ENCODE results near the gene SOX6.
A peak's percentile ranks its signal among the peaks of the same experiment; 100 is the strongest.

Gene SOX6

DNA sequence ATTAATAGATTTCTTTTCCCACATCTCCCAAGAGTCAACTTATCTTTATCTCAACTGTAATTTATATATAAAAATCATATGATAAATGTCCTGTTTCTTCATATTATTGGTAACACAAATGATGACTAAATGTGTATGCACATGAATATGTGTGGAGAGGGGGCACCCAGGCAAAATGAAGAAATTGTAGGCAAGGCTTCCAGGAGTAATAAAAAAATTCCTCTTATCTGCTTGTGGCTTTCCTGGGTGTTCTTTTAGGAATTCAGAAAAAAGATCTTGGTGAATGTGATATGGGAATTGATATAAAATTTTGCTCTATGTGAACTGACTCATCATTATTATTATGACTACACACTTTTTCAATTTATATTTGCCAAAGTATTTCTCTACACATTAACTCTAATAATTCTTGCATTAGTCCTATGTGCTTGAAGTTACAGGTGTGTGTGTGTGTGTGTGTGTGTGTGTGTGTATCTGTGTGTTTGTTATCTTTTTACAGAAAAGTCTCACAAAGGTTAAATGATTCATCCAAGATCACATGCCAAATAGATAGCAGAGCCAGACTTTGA lies 197.8 kb downstream of the SOX6 start:
- Histone ChIP-seq H3K4me1 (ENCODE audit: control extremely low read depth in 1 of 4, control insufficient read depth in 4 of 4, insufficient read depth in 4 of 4, low read length in 3 of 4) (no peaks in the 10 kb centered on the region), H3K4me3 (ENCODE audit: control insufficient read depth in 1 of 7, extremely low read depth in 1 of 7, insufficient read depth in 4 of 7, low read depth in 2 of 7, low read length in 6 of 7) (no peak overlapping the region), H3K9me3 (ENCODE audit: control extremely low read depth in 1 of 5, control insufficient read depth in 4 of 5, insufficient read depth in 2 of 5, low read depth in 1 of 5, low read length in 4 of 5) (no peaks in the 10 kb centered on the region), H3K27ac (ENCODE audit: insufficient read depth in 1 of 2, low read depth in 1 of 2, low read length in 2 of 2, poor library complexity in 1 of 2, severe bottlenecking in 2 of 2) (no peak overlapping the region), H3K36me3 (ENCODE audit: control insufficient read depth in 4 of 4, insufficient read depth in 4 of 4, low read length in 3 of 4) (no peaks in the 10 kb centered on the region), H3K27me3 (replicated peaks in 2 of 5; ENCODE audit: control insufficient read depth in 4 of 5, insufficient read depth in 5 of 5, low read length in 4 of 5) (no peaks in the 10 kb centered on the region)
- CTCF ChIA-PET: no interaction called here
- POLR2A ChIA-PET: no interaction called here
- no peak for DNase-seq

DNA sequence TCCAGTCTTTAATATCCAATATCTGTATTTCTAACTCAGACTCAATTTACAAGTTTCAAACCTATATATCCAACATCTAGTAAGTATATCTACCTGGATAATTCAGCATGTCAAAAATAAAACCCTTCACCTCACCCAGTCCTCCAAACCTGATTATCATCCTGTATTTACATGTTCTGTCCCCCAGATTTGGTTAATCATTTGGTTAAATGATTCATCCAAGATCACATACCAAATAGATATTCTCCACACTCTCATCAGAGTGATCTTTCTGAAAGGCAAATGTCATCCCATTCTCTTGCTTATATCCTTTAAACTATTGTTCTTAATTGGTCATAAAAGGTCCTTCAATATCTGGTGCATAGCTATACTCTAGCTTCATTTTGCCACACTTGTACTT lies 199.0 kb downstream of the SOX6 start:
- H3K4me3 ChIP-seq (ENCODE audit: control insufficient read depth in 1 of 7, extremely low read depth in 1 of 7, insufficient read depth in 4 of 7, low read depth in 2 of 7, low read length in 6 of 7): no peak overlapping the region
- H3K27ac ChIP-seq (ENCODE audit: insufficient read depth in 1 of 2, low read depth in 1 of 2, low read length in 2 of 2, poor library complexity in 1 of 2, severe bottlenecking in 2 of 2): no peak overlapping the region
- ChIA-PET POLR2A (no interaction called here), CTCF (interaction anchor here (1.6 kb wide), 1 partner anchor 11 kb away, joined by 4 read pairs; no protein-coding TSS in a partner anchor)
- no peak for DNase-seq
- no peaks in the 10 kb centered on the region for H3K36me3 ChIP-seq (ENCODE audit: control insufficient read depth in 4 of 4, insufficient read depth in 4 of 4, low read length in 3 of 4)
- no peaks in the 10 kb centered on the region for H3K27me3 ChIP-seq (replicated peaks in 2 of 5; ENCODE audit: control insufficient read depth in 4 of 5, insufficient read depth in 5 of 5, low read length in 4 of 5)
- no peaks in the 10 kb centered on the region for H3K9me3 ChIP-seq (ENCODE audit: control extremely low read depth in 1 of 5, control insufficient read depth in 4 of 5, insufficient read depth in 2 of 5, low read depth in 1 of 5, low read length in 4 of 5)
- H3K4me1 ChIP-seq (ENCODE audit: control extremely low read depth in 1 of 4, control insufficient read depth in 4 of 4, insufficient read depth in 4 of 4, low read length in 3 of 4): no peaks in the 10 kb centered on the region

DNA sequence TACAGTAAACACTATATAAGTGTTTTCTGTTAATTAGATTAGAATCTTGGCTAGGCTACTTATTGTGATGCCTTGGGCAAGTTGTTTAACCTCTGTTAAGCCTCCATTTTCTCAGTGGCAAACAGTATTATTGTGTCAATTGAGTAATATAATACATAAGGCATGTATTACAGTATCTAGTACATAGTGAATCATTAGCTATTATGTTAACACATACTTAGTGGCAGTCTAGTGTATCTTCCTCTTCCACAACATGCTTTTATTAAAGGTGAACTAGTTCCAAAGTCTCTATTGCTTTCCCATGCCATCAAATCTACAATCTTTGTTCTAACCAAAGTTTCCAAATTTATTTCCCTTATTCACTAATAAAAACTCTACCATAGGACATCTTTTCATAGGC lies 200.9 kb downstream of the SOX6 start:
- POLR2A ChIA-PET: no interaction called here

DNA sequence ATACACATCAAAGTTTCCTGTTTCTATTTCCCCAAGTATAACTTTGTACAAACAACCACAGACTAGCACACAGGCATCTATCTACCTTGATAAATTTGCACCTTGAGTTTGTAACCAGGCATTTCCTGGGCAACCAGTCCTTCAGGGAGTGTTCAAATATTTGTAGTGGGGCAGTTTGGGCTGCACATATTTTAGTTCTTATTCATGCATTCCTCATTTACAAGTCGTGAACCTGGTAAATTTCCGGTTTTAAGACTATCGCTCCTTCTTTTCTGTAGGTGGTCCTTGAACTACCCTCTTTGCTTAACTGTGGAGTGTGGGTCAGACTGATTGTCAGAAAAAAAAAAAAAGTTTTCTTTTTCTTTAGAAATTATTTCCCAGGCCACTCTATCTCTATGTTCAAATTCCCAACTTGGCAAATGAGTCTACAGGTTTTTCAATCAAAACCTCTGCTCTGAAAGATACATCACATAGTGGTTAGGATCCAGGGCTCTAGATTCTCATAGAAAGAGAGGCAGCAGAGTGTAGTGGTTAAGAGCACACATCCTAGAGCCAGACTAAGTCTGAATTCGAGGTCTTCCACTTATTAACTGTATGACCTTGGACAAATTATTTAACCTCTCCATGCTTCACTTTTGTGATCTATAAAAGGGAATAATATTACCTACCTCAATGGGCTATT lies 201.5 kb downstream of the SOX6 start:
- H3K27ac ChIP-seq (ENCODE audit: insufficient read depth in 1 of 2, low read depth in 1 of 2, low read length in 2 of 2, poor library complexity in 1 of 2, severe bottlenecking in 2 of 2): no peak overlapping the region
- no peak overlapping the region for H3K4me3 ChIP-seq (ENCODE audit: control insufficient read depth in 1 of 7, extremely low read depth in 1 of 7, insufficient read depth in 4 of 7, low read depth in 2 of 7, low read length in 6 of 7)
- H3K4me1 ChIP-seq (ENCODE audit: control extremely low read depth in 1 of 4, control insufficient read depth in 4 of 4, insufficient read depth in 4 of 4, low read length in 3 of 4): no peaks in the 10 kb centered on the region
- no peaks in the 10 kb centered on the region for H3K9me3 ChIP-seq (ENCODE audit: control extremely low read depth in 1 of 5, control insufficient read depth in 4 of 5, insufficient read depth in 2 of 5, low read depth in 1 of 5, low read length in 4 of 5)
- CTCF ChIA-PET: no interaction called here
- H3K27me3 ChIP-seq (replicated peaks in 2 of 5; ENCODE audit: control insufficient read depth in 4 of 5, insufficient read depth in 5 of 5, low read length in 4 of 5): no peaks in the 10 kb centered on the region
- WGBS (ENCODE audit: insufficient coverage): 100% methylated on average over 2 of the region's 4 CpGs
- DNase-seq: no peak
- POLR2A ChIA-PET: no interaction called here
- H3K36me3 ChIP-seq (ENCODE audit: control insufficient read depth in 4 of 4, insufficient read depth in 4 of 4, low read length in 3 of 4): no peaks in the 10 kb centered on the region

More for the DNA sequence above, 200.9 kb downstream of the SOX6 start:
- CTCF ChIA-PET: no interaction called here
- Histone ChIP-seq H3K27ac (ENCODE audit: insufficient read depth in 1 of 2, low read depth in 1 of 2, low read length in 2 of 2, poor library complexity in 1 of 2, severe bottlenecking in 2 of 2) (no peak overlapping the region), H3K27me3 (replicated peaks in 2 of 5; ENCODE audit: control insufficient read depth in 4 of 5, insufficient read depth in 5 of 5, low read length in 4 of 5) (no peaks in the 10 kb centered on the region), H3K4me1 (ENCODE audit: control extremely low read depth in 1 of 4, control insufficient read depth in 4 of 4, insufficient read depth in 4 of 4, low read length in 3 of 4) (no peaks in the 10 kb centered on the region), H3K4me3 (ENCODE audit: control insufficient read depth in 1 of 7, extremely low read depth in 1 of 7, insufficient read depth in 4 of 7, low read depth in 2 of 7, low read length in 6 of 7) (no peak overlapping the region), H3K36me3 (ENCODE audit: control insufficient read depth in 4 of 4, insufficient read depth in 4 of 4, low read length in 3 of 4) (no peaks in the 10 kb centered on the region), H3K9me3 (ENCODE audit: control extremely low read depth in 1 of 5, control insufficient read depth in 4 of 5, insufficient read depth in 2 of 5, low read depth in 1 of 5, low read length in 4 of 5) (no peaks in the 10 kb centered on the region)
- DNase-seq: no peak

DNA sequence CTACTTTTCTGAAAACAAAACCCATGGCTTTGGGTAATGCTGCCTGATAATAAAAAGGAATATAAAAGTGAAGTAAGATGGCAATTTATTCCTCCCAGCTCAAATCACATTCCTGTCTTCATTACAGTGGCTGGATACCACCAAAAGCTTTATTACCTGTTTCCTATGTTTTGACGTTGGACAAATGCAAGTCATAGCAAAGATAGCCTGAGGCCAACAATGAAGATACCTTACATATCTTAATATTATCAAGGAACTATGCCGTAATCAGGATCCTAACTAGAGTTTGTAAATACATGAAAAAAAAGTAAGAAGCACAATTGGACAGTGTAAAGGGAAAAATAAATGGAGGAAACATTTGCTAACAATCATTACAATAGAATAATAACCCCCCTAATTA lies 202.4 kb downstream of the SOX6 start:
- CTCF ChIA-PET: no interaction called here
- Histone ChIP-seq H3K36me3 (ENCODE audit: control insufficient read depth in 4 of 4, insufficient read depth in 4 of 4, low read length in 3 of 4) (no peaks in the 10 kb centered on the region), H3K4me3 (ENCODE audit: control insufficient read depth in 1 of 7, extremely low read depth in 1 of 7, insufficient read depth in 4 of 7, low read depth in 2 of 7, low read length in 6 of 7) (no peak overlapping the region), H3K4me1 (ENCODE audit: control extremely low read depth in 1 of 4, control insufficient read depth in 4 of 4, insufficient read depth in 4 of 4, low read length in 3 of 4) (no peaks in the 10 kb centered on the region), H3K9me3 (ENCODE audit: control extremely low read depth in 1 of 5, control insufficient read depth in 4 of 5, insufficient read depth in 2 of 5, low read depth in 1 of 5, low read length in 4 of 5) (no peaks in the 10 kb centered on the region), H3K27me3 (replicated peaks in 2 of 5; ENCODE audit: control insufficient read depth in 4 of 5, insufficient read depth in 5 of 5, low read length in 4 of 5) (no peaks in the 10 kb centered on the region), H3K27ac (ENCODE audit: insufficient read depth in 1 of 2, low read depth in 1 of 2, low read length in 2 of 2, poor library complexity in 1 of 2, severe bottlenecking in 2 of 2) (no peak overlapping the region)
- POLR2A ChIA-PET: no interaction called here
- 67% methylated on average over 1 of the region's 2 CpGs for WGBS (ENCODE audit: insufficient coverage)
- no peak for DNase-seq

DNA sequence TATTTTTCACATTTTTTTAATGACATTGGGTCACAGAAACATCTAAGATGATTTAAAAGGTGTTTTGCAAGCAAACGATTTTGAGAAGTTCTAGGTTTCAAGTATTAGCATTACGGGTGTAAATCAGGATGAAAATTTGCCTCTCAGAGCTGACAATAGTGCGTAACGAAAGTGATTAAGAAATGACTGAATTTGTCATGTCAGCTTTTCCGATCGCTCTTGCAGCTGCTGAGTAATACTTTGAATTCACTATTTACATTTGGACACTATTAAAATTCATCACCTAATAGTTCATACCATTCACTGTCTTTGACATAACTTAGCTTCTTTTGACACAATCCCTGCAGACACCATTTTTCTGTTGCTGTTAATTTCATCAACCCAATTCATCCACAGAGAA lies 205.2 kb downstream of the SOX6 start:
- Histone ChIP-seq H3K9me3 (ENCODE audit: control extremely low read depth in 1 of 5, control insufficient read depth in 4 of 5, insufficient read depth in 2 of 5, low read depth in 1 of 5, low read length in 4 of 5) (no peaks in the 10 kb centered on the region), H3K4me1 (ENCODE audit: control extremely low read depth in 1 of 4, control insufficient read depth in 4 of 4, insufficient read depth in 4 of 4, low read length in 3 of 4) (no peaks in the 10 kb centered on the region), H3K27me3 (replicated peaks in 2 of 5; ENCODE audit: control insufficient read depth in 4 of 5, insufficient read depth in 5 of 5, low read length in 4 of 5) (no peaks in the 10 kb centered on the region), H3K36me3 (ENCODE audit: control insufficient read depth in 4 of 4, insufficient read depth in 4 of 4, low read length in 3 of 4) (no peaks in the 10 kb centered on the region), H3K4me3 (ENCODE audit: control insufficient read depth in 1 of 7, extremely low read depth in 1 of 7, insufficient read depth in 4 of 7, low read depth in 2 of 7, low read length in 6 of 7) (no peak overlapping the region), H3K27ac (ENCODE audit: insufficient read depth in 1 of 2, low read depth in 1 of 2, low read length in 2 of 2, poor library complexity in 1 of 2, severe bottlenecking in 2 of 2) (no peak overlapping the region)
- POLR2A ChIA-PET: no interaction called here
- no peak for DNase-seq
- WGBS (ENCODE audit: insufficient coverage): 95% methylated on average over 3 of the region's 6 CpGs
- CTCF ChIA-PET: no interaction called here

DNA sequence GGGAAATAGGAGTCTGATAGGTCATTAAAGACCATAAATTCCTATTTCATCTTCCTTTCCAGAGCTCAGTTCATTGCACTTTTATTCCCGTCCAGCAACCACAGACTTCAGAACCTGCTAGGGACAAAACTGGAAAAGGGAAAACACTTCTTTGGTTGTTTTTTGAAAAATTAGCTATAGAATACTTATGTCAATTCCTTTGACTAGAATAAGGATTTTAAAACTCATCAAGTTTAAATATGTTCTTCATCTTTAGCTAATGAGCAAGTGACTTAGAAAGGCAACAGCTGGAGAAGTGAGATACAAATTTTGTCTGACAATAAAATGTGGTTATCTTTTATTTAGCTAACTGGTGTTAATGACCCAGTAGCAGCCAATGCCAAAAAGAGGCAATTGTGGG lies 206.9 kb downstream of the SOX6 start:
- Histone ChIP-seq H3K27ac (ENCODE audit: insufficient read depth in 1 of 2, low read depth in 1 of 2, low read length in 2 of 2, poor library complexity in 1 of 2, severe bottlenecking in 2 of 2) (no peak overlapping the region), H3K27me3 (replicated peaks in 2 of 5; ENCODE audit: control insufficient read depth in 4 of 5, insufficient read depth in 5 of 5, low read length in 4 of 5) (no peaks in the 10 kb centered on the region), H3K4me1 (ENCODE audit: control extremely low read depth in 1 of 4, control insufficient read depth in 4 of 4, insufficient read depth in 4 of 4, low read length in 3 of 4) (no peaks in the 10 kb centered on the region), H3K9me3 (ENCODE audit: control extremely low read depth in 1 of 5, control insufficient read depth in 4 of 5, insufficient read depth in 2 of 5, low read depth in 1 of 5, low read length in 4 of 5) (no peaks in the 10 kb centered on the region), H3K4me3 (ENCODE audit: control insufficient read depth in 1 of 7, extremely low read depth in 1 of 7, insufficient read depth in 4 of 7, low read depth in 2 of 7, low read length in 6 of 7) (no peak overlapping the region), H3K36me3 (ENCODE audit: control insufficient read depth in 4 of 4, insufficient read depth in 4 of 4, low read length in 3 of 4) (no peaks in the 10 kb centered on the region)
- WGBS (ENCODE audit: insufficient coverage): no CpG with 5 or more reads among the region's 1 CpG
- POLR2A ChIA-PET: no interaction called here
- CTCF ChIA-PET: interaction anchor here (0.8 kb wide), 1 partner anchor 20 kb away, joined by 3 read pairs; no protein-coding TSS in a partner anchor
- DNase-seq: peak in 1 of 3 donors; percentile 11
